ENCODE results near the gene LRP3.
"Not testable (repeated sequence)": the region's sequence is repeated elsewhere in the genome, so short reads cannot be mapped to it uniquely, and the experiment has no call there.

LRP3 gene

GRCh38 chr19:33193865-33194362 lies at the start of gene LRP3:
LRP3 (plus strand) TSS chr19:33194330; CDS start chr19:33194786, 456 bp downstream.
- H3K4me2 ChIP-seq (ENCODE audit: low read length), result peak within 1 kb of the TSS; percentile 85
- H2AFZ ChIP-seq, result peak within 1 kb of the TSS; percentile 83
- H3K4me3 ChIP-seq (ENCODE audit: low read depth, low read length), result peak within 1 kb of the TSS; percentile 65
- peaks cover 2% of the 10 kb centered on the region for H3K36me3 ChIP-seq (ENCODE audit: control insufficient read depth, insufficient read depth, low read length)
- TF ChIP-seq CTCF (IDR thresholded peaks at IDR 0.05), result no peak
- H3K9me3 ChIP-seq (ENCODE audit: control insufficient read depth, low read length), result no peaks in the 10 kb centered on the region
- no peaks in the 10 kb centered on the region for H3K27me3 ChIP-seq (ENCODE audit: control insufficient read depth, insufficient read depth, low read length)
- H3K4me1 ChIP-seq, result peaks cover 9% of the 10 kb centered on the region
- peaks cover 5% of the 10 kb centered on the region for H3K79me2 ChIP-seq
- peak within 1 kb of the TSS; percentile 69 for H3K27ac ChIP-seq
- H3K9ac ChIP-seq, result peak within 1 kb of the TSS; percentile 42

- H3K4me2 ChIP-seq (ENCODE audit: low read length), result no peak overlapping the region
- TF ChIP-seq CTCF (IDR thresholded peaks at IDR 0.05), result no peak
- no peak overlapping the region for H3K4me3 ChIP-seq (ENCODE audit: low read depth, low read length)
- H2AFZ ChIP-seq, result no peak overlapping the region
- no peaks in the 10 kb centered on the region for H3K9me3 ChIP-seq (ENCODE audit: control insufficient read depth, low read length)
- no peaks in the 10 kb centered on the region for H3K27me3 ChIP-seq (ENCODE audit: control insufficient read depth, insufficient read depth, low read length)
- H3K9ac ChIP-seq, result no peak overlapping the region
- H3K79me2 ChIP-seq, result no peaks in the 10 kb centered on the region
- no peaks in the 10 kb centered on the region for H3K36me3 ChIP-seq (ENCODE audit: control insufficient read depth, insufficient read depth, low read length)
- H3K27ac ChIP-seq, result no peak overlapping the region
- H3K4me1 ChIP-seq, result no peaks in the 10 kb centered on the region
These were observed 47.9 kb upstream of the LRP3 start for GRCh38 chr19:33146209-33146608.

GRCh38 chr19:33147538-33147937 lies 46.6 kb upstream of the LRP3 start:
- H3K9me3 ChIP-seq (ENCODE audit: control insufficient read depth, low read length), result no peaks in the 10 kb centered on the region
- H3K27ac ChIP-seq, result no peak overlapping the region
- no peaks in the 10 kb centered on the region for H3K27me3 ChIP-seq (ENCODE audit: control insufficient read depth, insufficient read depth, low read length)
- no peak overlapping the region for H3K9ac ChIP-seq
- no peaks in the 10 kb centered on the region for H3K4me1 ChIP-seq
- no peak for TF ChIP-seq CTCF (IDR thresholded peaks at IDR 0.05)
- no peaks in the 10 kb centered on the region for H3K36me3 ChIP-seq (ENCODE audit: control insufficient read depth, insufficient read depth, low read length)
- H3K79me2 ChIP-seq, result no peaks in the 10 kb centered on the region
- no peak overlapping the region for H2AFZ ChIP-seq
- H3K4me2 ChIP-seq (ENCODE audit: low read length), result no peak overlapping the region
- no peak overlapping the region for H3K4me3 ChIP-seq (ENCODE audit: low read depth, low read length)

GRCh38 chr19:33150852-33151518 lies 43.1 kb upstream of the LRP3 start:
- Histone ChIP-seq H2AFZ (no peak overlapping the region), H3K36me3 (ENCODE audit: control insufficient read depth, insufficient read depth, low read length) (no peaks in the 10 kb centered on the region), H3K4me3 (ENCODE audit: low read depth, low read length) (no peak overlapping the region), H3K27ac (no peak overlapping the region), H3K9ac (no peak overlapping the region), H3K9me3 (ENCODE audit: control insufficient read depth, low read length) (no peaks in the 10 kb centered on the region), H3K79me2 (no peaks in the 10 kb centered on the region), H3K4me1 (no peaks in the 10 kb centered on the region), H3K4me2 (ENCODE audit: low read length) (no peak overlapping the region), H3K27me3 (ENCODE audit: control insufficient read depth, insufficient read depth, low read length) (no peaks in the 10 kb centered on the region)
- no peak for TF ChIP-seq CTCF (IDR thresholded peaks at IDR 0.05)

GRCh38 chr19:33152176-33152575 lies 42.0 kb upstream of the LRP3 start:
- no peaks in the 10 kb centered on the region for H3K79me2 ChIP-seq
- TF ChIP-seq CTCF (IDR thresholded peaks at IDR 0.05), result no peak
- no peaks in the 10 kb centered on the region for H3K4me1 ChIP-seq
- H2AFZ ChIP-seq, result no peak overlapping the region
- H3K36me3 ChIP-seq (ENCODE audit: control insufficient read depth, insufficient read depth, low read length), result no peaks in the 10 kb centered on the region
- no peaks in the 10 kb centered on the region for H3K27me3 ChIP-seq (ENCODE audit: control insufficient read depth, insufficient read depth, low read length)
- H3K9me3 ChIP-seq (ENCODE audit: control insufficient read depth, low read length), result no peaks in the 10 kb centered on the region
- H3K27ac ChIP-seq, result no peak overlapping the region
- no peak overlapping the region for H3K4me2 ChIP-seq (ENCODE audit: low read length)
- no peak overlapping the region for H3K9ac ChIP-seq
- no peak overlapping the region for H3K4me3 ChIP-seq (ENCODE audit: low read depth, low read length)

- H3K4me1 ChIP-seq; H3K27me3 ChIP-seq (ENCODE audit: control insufficient read depth, insufficient read depth, low read length); H3K9me3 ChIP-seq (ENCODE audit: control insufficient read depth, low read length); H3K4me2 ChIP-seq (ENCODE audit: low read length); H3K79me2 ChIP-seq; H3K36me3 ChIP-seq (ENCODE audit: control insufficient read depth, insufficient read depth, low read length); H3K4me3 ChIP-seq (ENCODE audit: low read depth, low read length); H3K9ac ChIP-seq; H2AFZ ChIP-seq; H3K27ac ChIP-seq: not testable (repeated sequence)
These were observed 41.5 kb upstream of the LRP3 start for GRCh38 chr19:33152625-33153024.

- H3K9me3 ChIP-seq (ENCODE audit: control insufficient read depth, low read length); H3K4me1 ChIP-seq; H3K9ac ChIP-seq; H3K27ac ChIP-seq; H3K4me2 ChIP-seq (ENCODE audit: low read length); H2AFZ ChIP-seq; H3K36me3 ChIP-seq (ENCODE audit: control insufficient read depth, insufficient read depth, low read length); H3K79me2 ChIP-seq; H3K4me3 ChIP-seq (ENCODE audit: low read depth, low read length); H3K27me3 ChIP-seq (ENCODE audit: control insufficient read depth, insufficient read depth, low read length): not testable (repeated sequence)
These were observed 39.8 kb upstream of the LRP3 start for GRCh38 chr19:33154313-33154712.
